Stomach smooth muscle (tissue), 2 donors: ENCODE results near the gene ZMIZ2.
"Not testable (repeated sequence)": the region's sequence is repeated elsewhere in the genome, so short reads cannot be mapped to it uniquely, and the experiment has no call there.

ENCODE experiments used
- H3K27ac ChIP-seq: one replicate; pipeline ENCODE4 v1.7.0; 2013; ENCODE audit warnings: mild to moderate bottlenecking, low read length, inconsistent platforms
- H3K27me3 ChIP-seq, 2 donors: one replicate each; pipeline ENCODE4 v1.7.0; 2013; ENCODE audit warnings: low read length in 2 of 2; ENCODE audit not compliant: insufficient read depth in 2 of 2, control insufficient read depth in 1 of 2
- H3K36me3 ChIP-seq, 2 donors: one replicate each; pipeline ENCODE4 v1.7.0; 2013; ENCODE audit warnings: low read length in 2 of 2; ENCODE audit not compliant: control insufficient read depth in 2 of 2, insufficient read depth in 2 of 2
- H3K4me1 ChIP-seq: one replicate; pipeline ENCODE4 v1.7.0; 2013; ENCODE audit warnings: low read length; ENCODE audit not compliant: control insufficient read depth, insufficient read depth
- H3K4me3 ChIP-seq, 2 donors: one replicate each; pipeline ENCODE4 v1.7.0; 2013; ENCODE audit warnings: low read length in 2 of 2
- H3K9ac ChIP-seq, 2 donors: one replicate each; pipeline ENCODE4 v1.7.0; 2013; ENCODE audit warnings: low read length in 2 of 2, mild to moderate bottlenecking in 1 of 2
- H3K9me3 ChIP-seq, 2 donors: one replicate each; pipeline ENCODE4 v1.7.0; 2013; ENCODE audit warnings: low read length in 2 of 2; ENCODE audit not compliant: control insufficient read depth in 2 of 2
- donor health status: healthy.
- donor health status: Pancreatic carcinoma.

Gene ZMIZ2

DNA sequence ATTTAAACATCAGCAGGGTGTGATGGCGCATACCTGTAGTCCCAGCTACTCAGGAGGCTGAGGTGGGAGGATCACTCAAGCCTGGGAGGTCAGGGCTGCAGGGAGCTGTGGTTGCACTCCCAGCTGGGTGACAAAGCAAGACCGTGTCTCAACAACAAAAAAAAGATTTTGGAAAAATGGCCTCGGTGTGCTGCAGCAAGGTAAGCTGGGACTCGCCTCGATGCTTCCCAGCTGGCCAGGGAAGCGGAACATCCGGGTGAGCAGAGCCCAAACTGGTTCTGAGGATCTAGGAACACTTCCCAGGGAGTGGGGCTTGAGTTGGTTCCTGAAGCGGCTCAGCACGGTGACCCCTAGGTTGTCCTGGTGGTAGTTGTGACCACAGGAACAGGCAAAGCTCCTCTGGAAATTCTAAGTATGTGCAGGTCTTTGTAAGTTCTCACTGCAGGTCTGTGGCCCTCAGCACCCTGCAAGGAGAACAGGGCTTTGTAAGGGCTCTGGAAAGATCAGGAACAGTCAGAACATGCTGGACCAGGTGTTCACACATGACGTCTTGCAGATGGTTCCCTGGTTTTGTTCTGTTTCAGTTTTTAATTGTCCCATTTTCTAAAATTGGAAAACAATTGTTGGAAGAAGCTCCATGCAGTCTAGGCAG is 38.6 kb upstream of the ZMIZ2 start:
- no peak overlapping the region for H3K9ac ChIP-seq
- H3K27ac ChIP-seq = no peak overlapping the region
- H3K4me3 ChIP-seq = no peak overlapping the region
- H3K36me3 ChIP-seq = peaks cover 17 to 29% of the 10 kb centered on the region in 2 donors
- H3K4me1 ChIP-seq = no peaks in the 10 kb centered on the region
- H3K9me3 ChIP-seq = no peaks in the 10 kb centered on the region
- H3K27me3 ChIP-seq = no peaks in the 10 kb centered on the region

DNA sequence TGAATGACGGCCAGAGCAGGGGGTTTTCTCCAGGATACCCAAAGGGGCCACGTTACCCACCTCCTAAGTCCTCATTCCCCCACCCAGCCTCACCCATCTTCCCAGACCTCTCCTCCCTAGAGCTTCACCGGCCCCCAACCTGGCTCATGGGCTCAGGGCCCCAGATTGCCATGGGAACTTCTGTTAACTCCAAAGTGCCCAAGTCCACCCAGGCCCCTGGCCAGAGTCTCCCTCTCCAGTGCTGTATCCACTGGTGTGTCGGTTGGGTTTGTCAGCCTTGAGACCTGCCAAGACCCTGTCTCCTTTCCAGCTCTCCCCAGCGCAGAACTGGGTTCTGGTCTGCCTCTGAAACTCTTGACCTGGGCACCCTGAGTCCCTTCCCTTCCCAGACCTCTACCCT is 37.1 kb upstream of the ZMIZ2 start:
- Histone ChIP-seq H3K4me1 (no peaks in the 10 kb centered on the region), H3K27me3 (no peaks in the 10 kb centered on the region), H3K27ac (no peak overlapping the region), H3K9me3 (no peaks in the 10 kb centered on the region), H3K9ac (no peak overlapping the region), H3K36me3 (peaks cover 15 to 29% of the 10 kb centered on the region in 2 donors), H3K4me3 (no peak overlapping the region)

DNA sequence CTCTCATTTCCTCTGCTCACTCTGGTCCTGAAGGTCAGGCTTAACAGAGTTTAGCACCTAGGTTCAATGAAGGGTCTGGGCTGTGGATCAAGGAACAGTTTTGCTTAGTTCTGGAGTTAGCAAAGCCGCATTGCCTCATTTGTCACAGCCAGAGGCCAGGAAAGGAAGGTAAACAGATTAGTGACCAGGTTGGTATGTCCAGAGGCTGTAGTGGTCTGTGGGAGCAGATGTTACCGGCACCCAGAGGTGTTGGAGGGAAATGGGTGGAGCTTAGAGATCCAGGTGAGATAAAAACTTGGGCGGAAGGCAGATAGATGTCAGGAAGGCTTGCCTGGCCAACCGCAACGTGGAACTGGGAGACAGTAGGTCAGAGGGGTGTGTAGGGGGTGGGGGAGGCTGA is 36.6 kb upstream of the ZMIZ2 start:
- H3K9me3 ChIP-seq = no peaks in the 10 kb centered on the region
- H3K36me3 ChIP-seq = peaks cover 15 to 28% of the 10 kb centered on the region in 2 donors
- H3K27ac ChIP-seq = no peak overlapping the region
- no peaks in the 10 kb centered on the region for H3K4me1 ChIP-seq
- no peak overlapping the region for H3K4me3 ChIP-seq
- H3K9ac ChIP-seq = no peak overlapping the region
- no peaks in the 10 kb centered on the region for H3K27me3 ChIP-seq

DNA sequence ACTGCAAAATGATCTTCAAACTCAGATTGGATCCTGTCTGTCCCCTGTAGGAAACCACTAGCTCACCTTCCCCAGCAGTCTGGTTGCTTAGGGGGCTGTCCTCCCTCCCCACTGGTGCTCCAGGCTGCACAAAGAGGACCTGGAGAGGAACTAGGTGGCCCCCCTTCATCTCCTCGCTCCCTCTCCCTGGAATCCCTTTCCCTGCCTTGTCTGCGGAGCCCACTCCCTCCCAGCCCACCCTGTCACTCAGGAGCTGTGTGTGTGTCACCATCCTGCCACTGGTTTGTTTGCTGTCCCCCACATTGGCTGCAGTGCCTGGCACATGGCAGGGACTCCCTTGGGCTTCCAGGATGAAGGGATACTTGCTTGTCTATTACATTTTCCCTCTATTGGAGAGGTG is 35.5 kb upstream of the ZMIZ2 start:
- no peak overlapping the region for H3K9ac ChIP-seq
- no peaks in the 10 kb centered on the region for H3K9me3 ChIP-seq
- H3K27me3 ChIP-seq = no peaks in the 10 kb centered on the region
- H3K36me3 ChIP-seq = peaks cover 6 to 17% of the 10 kb centered on the region in 2 donors
- H3K4me1 ChIP-seq = no peaks in the 10 kb centered on the region
- H3K4me3 ChIP-seq = no peak overlapping the region
- no peak overlapping the region for H3K27ac ChIP-seq

DNA sequence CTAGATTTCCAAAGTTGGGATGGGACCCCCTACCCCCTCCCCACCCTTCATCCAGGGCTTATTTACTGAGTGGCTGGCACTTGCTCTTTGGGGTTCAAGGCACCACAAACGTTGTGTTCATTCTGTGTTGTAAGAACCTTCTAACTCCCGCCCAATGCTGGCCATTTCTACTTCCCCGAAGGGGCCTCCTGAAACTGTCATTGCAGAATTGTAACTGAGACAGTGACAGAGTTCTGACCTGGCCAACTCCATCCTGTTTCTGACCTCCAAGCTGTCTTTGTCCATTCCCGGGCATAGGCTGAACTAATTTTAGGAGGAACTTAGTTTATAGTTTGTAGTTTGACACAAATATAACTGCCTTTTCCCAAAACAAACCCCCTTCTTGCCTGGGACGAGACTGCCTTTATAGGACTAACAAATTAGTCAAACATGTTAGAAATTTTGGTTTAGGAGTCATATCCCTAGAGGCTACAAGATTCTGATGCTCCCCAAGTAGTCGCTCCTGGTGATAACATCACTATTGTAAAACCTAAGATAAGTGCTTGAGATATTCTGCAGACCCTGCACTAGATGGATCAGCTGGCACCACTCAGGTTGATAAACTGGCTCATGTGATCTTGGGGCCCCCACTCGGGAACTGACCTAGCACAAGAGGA is 34.8 kb upstream of the ZMIZ2 start:
- H3K4me3 ChIP-seq = no peak overlapping the region
- H3K9me3 ChIP-seq = no peaks in the 10 kb centered on the region
- no peak overlapping the region for H3K9ac ChIP-seq
- no peak overlapping the region for H3K27ac ChIP-seq
- no peaks in the 10 kb centered on the region for H3K4me1 ChIP-seq
- no peaks in the 10 kb centered on the region for H3K27me3 ChIP-seq
- H3K36me3 ChIP-seq = peaks cover 4 to 11% of the 10 kb centered on the region in 2 donors

DNA sequence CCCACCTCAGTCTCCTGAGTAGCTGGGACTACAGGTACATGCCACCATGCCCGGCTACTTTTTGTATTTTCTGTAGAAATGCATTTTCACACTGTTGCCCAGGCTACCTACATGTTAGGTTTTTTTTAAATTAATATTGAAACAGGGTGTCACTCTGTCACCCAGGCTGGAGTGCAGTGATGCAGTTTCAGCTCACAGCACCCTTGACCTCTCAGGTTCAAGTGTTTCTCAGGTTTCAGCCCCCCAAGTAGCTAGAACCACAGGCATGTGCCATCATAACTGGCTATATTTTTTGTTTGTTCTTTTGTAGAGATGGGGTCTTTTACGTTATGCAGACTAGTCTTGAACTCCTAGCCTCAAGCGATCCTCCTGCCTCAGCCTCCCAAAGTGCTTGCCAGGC is 32.4 kb upstream of the ZMIZ2 start:
- no peaks in the 10 kb centered on the region for H3K36me3 ChIP-seq
- H3K4me3 ChIP-seq = no peak overlapping the region
- H3K27ac ChIP-seq = no peak overlapping the region
- H3K9ac ChIP-seq = no peak overlapping the region
- no peaks in the 10 kb centered on the region for H3K27me3 ChIP-seq
- no peaks in the 10 kb centered on the region for H3K9me3 ChIP-seq
- H3K4me1 ChIP-seq = no peaks in the 10 kb centered on the region

DNA sequence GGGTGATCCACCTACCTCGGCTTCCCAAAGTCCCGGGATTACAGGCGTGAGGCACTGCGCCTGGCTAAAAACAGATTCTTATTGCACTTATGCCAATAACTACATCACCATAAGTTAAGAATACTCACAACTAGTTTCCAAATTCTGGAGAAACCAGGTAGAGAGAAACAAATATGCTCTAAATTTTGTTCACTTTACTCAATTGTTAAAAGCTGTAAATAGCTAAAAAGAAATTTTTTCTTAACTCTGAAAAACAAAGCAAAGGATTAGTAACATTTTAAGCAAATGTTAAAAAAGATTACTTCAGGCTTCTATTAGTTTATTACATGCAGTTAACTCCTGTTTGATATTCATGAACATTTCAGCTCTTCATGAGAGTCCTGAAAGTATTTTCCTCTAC is 28.3 kb upstream of the ZMIZ2 start:
- no peak overlapping the region for H3K4me3 ChIP-seq
- no peaks in the 10 kb centered on the region for H3K27me3 ChIP-seq
- no peaks in the 10 kb centered on the region for H3K9me3 ChIP-seq
- no peak overlapping the region for H3K9ac ChIP-seq
- no peaks in the 10 kb centered on the region for H3K4me1 ChIP-seq
- no peak overlapping the region for H3K27ac ChIP-seq
- no peaks in the 10 kb centered on the region for H3K36me3 ChIP-seq

DNA sequence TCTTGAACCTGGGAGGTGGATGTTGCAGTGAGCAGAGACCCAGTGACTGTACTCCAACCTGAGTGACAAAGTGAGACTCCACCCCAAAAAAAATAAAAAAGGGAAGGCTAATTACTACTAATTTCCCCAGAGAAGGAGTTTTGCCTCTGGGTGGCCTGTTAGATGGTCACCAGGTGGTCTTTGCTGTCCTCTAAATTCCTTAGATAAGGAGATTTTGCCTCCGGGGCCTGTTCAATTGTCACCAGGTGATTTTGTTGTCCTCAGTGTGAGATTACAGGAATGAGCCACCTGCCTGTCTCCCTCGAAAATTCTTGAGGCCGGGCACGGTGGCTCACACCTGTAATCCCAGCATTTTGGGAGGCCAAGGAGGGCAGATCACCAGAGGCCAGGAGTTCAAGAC is 24.4 kb upstream of the ZMIZ2 start:
- Histone ChIP-seq H3K4me1 (no peaks in the 10 kb centered on the region), H3K4me3 (no peak overlapping the region), H3K27ac (no peak overlapping the region), H3K9ac (no peak overlapping the region), H3K9me3 (no peaks in the 10 kb centered on the region), H3K27me3 (no peaks in the 10 kb centered on the region), H3K36me3 (no peaks in the 10 kb centered on the region)

DNA sequence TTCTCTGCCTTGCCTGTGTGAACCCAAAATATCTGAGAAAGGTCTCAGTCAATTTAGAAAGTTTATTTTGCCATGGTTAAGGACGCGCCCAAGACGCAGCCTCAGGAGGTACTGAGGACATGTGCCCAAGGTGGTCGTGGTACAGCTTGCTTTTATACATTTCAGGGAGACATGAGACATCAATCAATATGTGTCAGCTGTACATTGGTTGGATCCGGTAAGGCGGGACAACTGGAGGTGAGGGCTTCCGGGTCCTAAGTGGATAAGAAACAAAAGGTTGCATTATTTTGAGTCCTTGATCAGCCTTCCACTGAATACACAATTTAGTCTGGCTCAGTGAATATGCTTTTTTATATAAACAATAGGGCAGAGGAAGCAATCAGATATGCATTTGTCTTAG is 22.4 kb upstream of the ZMIZ2 start:
- H3K9ac ChIP-seq, H3K4me1 ChIP-seq, H3K27ac ChIP-seq, H3K27me3 ChIP-seq, H3K36me3 ChIP-seq, H3K4me3 ChIP-seq, H3K9me3 ChIP-seq: not testable (repeated sequence)

DNA sequence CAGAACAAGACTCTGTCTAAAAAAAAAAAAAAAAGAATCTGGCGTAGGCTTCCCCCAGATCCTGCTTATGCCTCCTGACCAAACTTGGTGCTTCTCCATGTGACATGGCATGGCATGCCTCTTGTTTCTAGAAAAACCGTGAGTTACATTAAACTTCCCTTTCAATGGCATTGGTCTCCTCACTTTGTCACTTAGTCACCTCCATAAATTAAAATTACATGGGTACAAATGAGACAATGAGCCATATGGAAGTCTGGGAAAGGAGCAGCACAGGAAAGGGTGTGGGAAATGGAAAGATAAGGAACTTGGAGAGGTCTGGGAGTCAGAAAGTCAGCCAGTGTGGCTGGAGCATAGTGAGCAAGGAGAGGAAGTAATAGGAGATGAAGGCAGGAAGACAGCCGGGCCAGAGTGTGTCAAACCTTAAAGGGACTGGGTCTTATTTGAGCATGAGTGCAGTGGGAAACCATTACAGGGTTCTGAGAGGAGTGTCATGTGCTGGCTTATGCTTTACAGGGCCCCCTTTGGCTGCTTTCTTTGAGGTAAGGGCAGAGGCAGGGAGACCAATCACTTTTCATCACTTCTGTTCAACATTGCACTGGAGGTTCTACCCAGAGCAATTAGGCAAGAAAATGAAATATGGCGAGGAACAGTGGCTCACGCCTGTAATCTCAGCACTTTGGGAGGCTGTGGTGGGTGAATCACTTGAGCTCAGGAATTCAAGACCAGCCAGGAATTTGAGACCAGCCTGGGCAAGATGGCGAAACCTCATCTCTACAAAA is 21.3 kb upstream of the ZMIZ2 start:
- Histone ChIP-seq H3K4me1 (no peaks in the 10 kb centered on the region), H3K36me3 (no peaks in the 10 kb centered on the region), H3K4me3 (no peak overlapping the region), H3K9me3 (no peaks in the 10 kb centered on the region), H3K27me3 (no peaks in the 10 kb centered on the region), H3K27ac (no peak overlapping the region), H3K9ac (no peak overlapping the region)

DNA sequence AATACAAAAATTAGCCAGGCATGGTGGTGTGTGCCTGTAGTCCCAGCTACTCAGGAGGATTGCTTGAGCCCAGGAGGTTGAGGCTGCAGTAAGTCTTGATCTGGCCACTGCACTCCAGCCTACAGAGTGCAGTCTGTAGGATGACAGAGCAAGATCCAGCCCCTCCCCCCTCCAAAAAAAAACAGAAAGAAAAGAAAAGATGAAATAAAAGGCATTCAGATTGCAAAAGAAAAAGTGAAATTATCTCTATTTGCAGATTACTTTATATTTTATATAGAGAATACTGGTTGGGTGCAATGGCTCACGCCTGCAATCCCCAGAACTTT is 20.7 kb upstream of the ZMIZ2 start:
- Histone ChIP-seq H3K27ac (no peak overlapping the region), H3K36me3 (no peaks in the 10 kb centered on the region), H3K9me3 (no peaks in the 10 kb centered on the region), H3K4me1 (no peaks in the 10 kb centered on the region), H3K9ac (no peak overlapping the region), H3K27me3 (no peaks in the 10 kb centered on the region), H3K4me3 (no peak overlapping the region)
